ENCODE data around the gene VPS50.

VPS50 gene

DNA sequence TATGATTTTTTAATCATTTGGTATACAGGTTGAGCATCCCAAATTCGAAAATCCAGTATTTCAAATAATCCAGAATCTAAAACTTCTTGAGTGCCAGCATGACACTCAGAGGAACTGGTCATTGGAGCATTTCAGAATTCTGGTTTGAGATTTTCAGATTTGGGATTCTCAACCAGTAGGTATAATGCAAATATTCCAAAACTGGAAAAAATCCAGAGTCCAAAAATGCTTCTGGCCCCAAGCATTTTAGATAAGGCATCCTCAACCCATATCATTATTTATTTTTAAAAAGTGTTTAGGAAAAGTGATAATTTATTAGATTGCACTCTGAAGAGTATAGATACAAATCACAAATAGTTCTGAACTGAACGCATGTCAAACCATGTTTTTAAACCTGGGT is 120.7 kb downstream of the VPS50 start:
- no peaks in the 10 kb centered on the region for H3K27me3 Mint-ChIP-seq (ENCODE audit: low read depth, poor library complexity)

DNA sequence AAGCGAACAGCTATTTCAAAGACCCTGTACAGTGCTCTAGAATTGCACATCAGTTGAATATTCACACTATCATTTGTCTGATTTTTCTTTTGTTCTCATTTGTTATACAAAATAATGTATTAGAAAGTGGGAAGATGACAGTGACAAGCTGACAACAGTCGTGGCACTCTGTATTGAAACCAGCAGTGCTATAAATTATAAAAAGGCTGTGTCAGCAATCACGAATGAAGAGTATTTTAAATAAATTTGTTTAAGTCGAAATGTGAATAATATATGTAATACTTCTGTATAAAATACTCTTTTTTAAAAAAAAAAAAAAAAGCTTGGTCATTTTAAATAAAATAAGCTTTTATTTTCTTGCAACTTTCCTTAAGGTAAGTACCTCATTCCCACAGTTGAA is 122.6 kb downstream of the VPS50 start:
- DNase-seq, result no peak
- Mint-ChIP-seq H3K9me3 (no peaks in the 10 kb centered on the region), H3K27me3 (ENCODE audit: low read depth, poor library complexity) (no peaks in the 10 kb centered on the region), H3K36me3 (ENCODE audit: low read depth) (no peaks in the 10 kb centered on the region), H3K4me3 (no peak overlapping the region), H3K27ac (no peak overlapping the region), H3K4me1 (no peaks in the 10 kb centered on the region)
- TF ChIP-seq, protein P1, sequence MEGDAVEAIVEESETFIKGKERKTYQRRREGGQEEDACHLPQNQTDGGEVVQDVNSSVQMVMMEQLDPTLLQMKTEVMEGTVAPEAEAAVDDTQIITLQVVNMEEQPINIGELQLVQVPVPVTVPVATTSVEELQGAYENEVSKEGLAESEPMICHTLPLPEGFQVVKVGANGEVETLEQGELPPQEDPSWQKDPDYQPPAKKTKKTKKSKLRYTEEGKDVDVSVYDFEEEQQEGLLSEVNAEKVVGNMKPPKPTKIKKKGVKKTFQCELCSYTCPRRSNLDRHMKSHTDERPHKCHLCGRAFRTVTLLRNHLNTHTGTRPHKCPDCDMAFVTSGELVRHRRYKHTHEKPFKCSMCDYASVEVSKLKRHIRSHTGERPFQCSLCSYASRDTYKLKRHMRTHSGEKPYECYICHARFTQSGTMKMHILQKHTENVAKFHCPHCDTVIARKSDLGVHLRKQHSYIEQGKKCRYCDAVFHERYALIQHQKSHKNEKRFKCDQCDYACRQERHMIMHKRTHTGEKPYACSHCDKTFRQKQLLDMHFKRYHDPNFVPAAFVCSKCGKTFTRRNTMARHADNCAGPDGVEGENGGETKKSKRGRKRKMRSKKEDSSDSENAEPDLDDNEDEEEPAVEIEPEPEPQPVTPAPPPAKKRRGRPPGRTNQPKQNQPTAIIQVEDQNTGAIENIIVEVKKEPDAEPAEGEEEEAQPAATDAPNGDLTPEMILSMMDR (IDR thresholded peaks at IDR 0.05), result no peak

More for the DNA sequence above, 120.7 kb downstream of the VPS50 start:
- TF ChIP-seq, protein P1 (IDR thresholded peaks at IDR 0.05), result no peak
- H3K9me3 Mint-ChIP-seq, result no peaks in the 10 kb centered on the region
- H3K4me1 Mint-ChIP-seq, result no peaks in the 10 kb centered on the region
- no peak for DNase-seq
- no peak overlapping the region for H3K4me3 Mint-ChIP-seq
- H3K36me3 Mint-ChIP-seq (ENCODE audit: low read depth), result peaks cover 5% of the 10 kb centered on the region
- H3K27ac Mint-ChIP-seq, result no peak overlapping the region

DNA sequence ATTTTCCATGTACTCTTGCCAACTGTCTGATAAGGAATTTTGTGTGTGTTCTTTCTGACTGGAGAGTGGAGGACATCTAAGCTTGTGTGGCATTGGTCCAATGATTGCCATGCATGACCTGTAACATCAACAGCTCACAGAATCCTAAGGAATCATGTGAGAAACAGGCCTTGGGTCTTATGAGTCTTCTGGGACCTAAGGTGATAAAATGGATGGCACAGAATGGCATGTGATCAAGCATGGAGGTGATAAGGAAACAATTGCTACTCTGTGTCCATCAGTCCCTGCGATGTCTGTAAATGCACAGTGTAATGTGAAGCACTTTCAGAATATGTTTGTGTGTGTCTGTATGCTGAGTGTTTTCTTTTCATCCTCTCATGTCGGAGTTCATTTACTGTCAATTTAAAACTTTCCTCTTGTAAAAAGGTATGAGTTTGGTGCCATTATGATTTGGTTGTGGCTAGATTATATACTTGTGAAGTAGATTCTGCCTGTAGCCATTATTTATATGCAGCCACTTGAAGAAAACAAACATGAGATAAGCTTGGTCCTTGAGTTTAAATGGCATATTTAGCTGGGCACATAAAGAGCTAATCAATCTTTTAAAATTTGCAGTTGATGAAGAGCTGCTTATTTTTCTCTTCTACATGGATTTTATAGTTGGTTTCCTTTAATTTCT is 127.5 kb downstream of the VPS50 start:
- Mint-ChIP-seq H3K27me3 (ENCODE audit: low read depth, poor library complexity) (peaks cover 6% of the 10 kb centered on the region), H3K9me3 (no peaks in the 10 kb centered on the region), H3K27ac (no peak overlapping the region), H3K4me3 (no peak overlapping the region), H3K4me1 (peaks cover 5% of the 10 kb centered on the region), H3K36me3 (ENCODE audit: low read depth) (no peaks in the 10 kb centered on the region)
- TF ChIP-seq, protein P1 (IDR thresholded peaks at IDR 0.05), result no peak
- no peak for DNase-seq

DNA sequence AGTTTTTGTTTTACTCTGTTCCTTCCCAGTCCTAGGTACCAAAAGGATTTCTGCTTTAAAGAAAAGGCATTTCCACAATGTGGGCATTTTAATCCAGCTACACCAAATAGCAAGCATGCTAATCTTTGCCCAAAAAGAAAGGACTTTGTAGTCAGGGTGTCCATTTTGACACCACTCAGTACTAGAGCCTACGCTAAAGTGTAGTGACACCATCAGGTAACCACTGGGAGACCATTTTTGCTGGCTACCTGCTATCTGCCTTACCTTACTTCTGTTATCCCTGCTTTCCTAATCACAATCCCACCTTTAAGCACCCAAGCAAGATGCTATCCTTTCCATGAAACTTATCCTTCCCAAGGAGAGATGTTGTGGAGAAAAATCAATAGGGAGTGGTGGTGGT is 129.7 kb downstream of the VPS50 start:
- peak overlapping the region; percentile 5 for H3K27ac Mint-ChIP-seq
- H3K36me3 Mint-ChIP-seq (ENCODE audit: low read depth), result no peaks in the 10 kb centered on the region
- TF ChIP-seq, protein P1 (IDR thresholded peaks at IDR 0.05), result no peak
- H3K27me3 Mint-ChIP-seq (ENCODE audit: low read depth, poor library complexity), result peaks cover 6% of the 10 kb centered on the region
- no peak overlapping the region for H3K4me3 Mint-ChIP-seq
- no peaks in the 10 kb centered on the region for H3K9me3 Mint-ChIP-seq
- peaks cover 5% of the 10 kb centered on the region for H3K4me1 Mint-ChIP-seq
- DNase-seq, result no peak

DNA sequence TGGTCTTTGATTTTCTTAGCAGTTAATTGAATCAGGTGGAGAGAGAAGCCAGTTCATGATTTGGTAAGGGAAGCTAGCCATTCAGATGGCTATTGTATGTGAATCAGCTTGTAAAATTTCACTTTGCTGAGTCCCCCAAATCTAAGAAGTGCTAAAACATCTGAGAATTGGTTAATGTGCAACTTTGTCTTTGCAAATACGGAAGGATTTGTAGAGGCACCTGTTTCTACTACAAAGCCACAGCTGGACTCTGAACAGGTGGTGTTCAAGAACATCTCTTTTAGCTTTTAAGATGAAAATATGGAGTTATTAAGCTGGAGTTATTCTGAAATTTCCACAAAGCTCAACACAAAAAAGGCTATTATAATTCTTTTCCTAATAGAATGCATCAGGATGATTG is 132.6 kb downstream of the VPS50 start:
- TF ChIP-seq, protein P1 (IDR thresholded peaks at IDR 0.05), result no peak
- DNase-seq, result no peak
- Mint-ChIP-seq H3K27me3 (ENCODE audit: low read depth, poor library complexity) (peaks cover 6% of the 10 kb centered on the region), H3K27ac (no peak overlapping the region), H3K4me1 (peaks cover 5% of the 10 kb centered on the region), H3K9me3 (peaks cover 5% of the 10 kb centered on the region), H3K36me3 (ENCODE audit: low read depth) (no peaks in the 10 kb centered on the region), H3K4me3 (no peak overlapping the region)

DNA sequence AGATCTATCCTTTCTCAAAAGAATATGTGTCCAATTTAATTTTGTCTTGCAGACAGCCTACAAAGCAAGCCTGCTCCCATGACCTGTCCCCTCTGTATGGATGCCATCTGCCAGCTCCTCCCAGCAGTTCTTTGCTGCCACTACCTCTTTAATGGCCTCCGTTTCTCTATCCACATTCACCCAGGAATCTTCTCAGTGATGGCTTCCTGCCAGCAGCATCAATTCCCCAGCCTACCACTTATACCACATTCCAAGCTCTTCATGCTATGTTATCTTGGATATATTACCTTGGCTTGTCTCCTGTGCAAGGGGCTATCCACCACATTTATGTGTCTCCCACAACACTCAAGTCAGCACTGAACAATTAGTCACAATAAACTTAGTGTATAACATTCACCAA is 133.2 kb downstream of the VPS50 start:
- Mint-ChIP-seq H3K4me3 (no peak overlapping the region), H3K27me3 (ENCODE audit: low read depth, poor library complexity) (peaks cover 6% of the 10 kb centered on the region), H3K36me3 (ENCODE audit: low read depth) (no peaks in the 10 kb centered on the region), H3K9me3 (peaks cover 5% of the 10 kb centered on the region), H3K27ac (no peak overlapping the region), H3K4me1 (peaks cover 5% of the 10 kb centered on the region)
- DNase-seq, result no peak
- TF ChIP-seq, protein P1 (IDR thresholded peaks at IDR 0.05), result no peak

All from nephron progenitor cell (in vitro differentiated cells).